ENCODE measurements around the gene SMIM45.
A peak's percentile ranks its signal among the peaks of the same experiment; 100 is the strongest.

SMIM45 gene

GRCh38 chr22:41946629-41947423 lies 5.1 kb upstream of the SMIM45 start, which contains the start of gene CENPM (continued):
- TF ChIP-seq, protein P1, sequence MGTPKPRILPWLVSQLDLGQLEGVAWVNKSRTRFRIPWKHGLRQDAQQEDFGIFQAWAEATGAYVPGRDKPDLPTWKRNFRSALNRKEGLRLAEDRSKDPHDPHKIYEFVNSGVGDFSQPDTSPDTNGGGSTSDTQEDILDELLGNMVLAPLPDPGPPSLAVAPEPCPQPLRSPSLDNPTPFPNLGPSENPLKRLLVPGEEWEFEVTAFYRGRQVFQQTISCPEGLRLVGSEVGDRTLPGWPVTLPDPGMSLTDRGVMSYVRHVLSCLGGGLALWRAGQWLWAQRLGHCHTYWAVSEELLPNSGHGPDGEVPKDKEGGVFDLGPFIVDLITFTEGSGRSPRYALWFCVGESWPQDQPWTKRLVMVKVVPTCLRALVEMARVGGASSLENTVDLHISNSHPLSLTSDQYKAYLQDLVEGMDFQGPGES (IDR thresholded peaks at IDR 0.05), result peak; percentile 89
- TF ChIP-seq MTA3 (IDR thresholded peaks at IDR 0.05; ENCODE audit: borderline replicate concordance, low read length), result no peak
- peak; percentile 66 for TF ChIP-seq KLF5 (IDR thresholded peaks at IDR 0.05; ENCODE audit: partially characterized antibody)
- no peak for TF ChIP-seq SMARCA5 (IDR thresholded peaks at IDR 0.05)
- peak; percentile 80; the same call in 1 of the 2 replicates for TF ChIP-seq ATF3 (IDR thresholded peaks at IDR 0.05; ENCODE audit: borderline replicate concordance, extremely low read depth, low read depth, low read length)
- TF ChIP-seq IKZF1 (conservative IDR thresholded peaks at IDR 0.05), result 0 out of 2 replicates have a peak, but pooled peaks have one; percentile 76
- TF ChIP-seq RUNX3 (IDR thresholded peaks at IDR 0.05; ENCODE audit: low read length), result peak; percentile 31; the same call in 1 of the 2 replicates
- TF ChIP-seq RBBP5 (conservative IDR thresholded peaks at IDR 0.05), result no peak
- TF ChIP-seq RB1 (IDR thresholded peaks at IDR 0.05; ENCODE audit: borderline replicate concordance), result peak; percentile 99
- no peak for TF ChIP-seq MEF2A (IDR thresholded peaks at IDR 0.05; ENCODE audit: insufficient read depth, low read depth, low read length)
- 0 out of 2 replicates have a peak, but pooled peaks have one; percentile 6 for TF ChIP-seq ATF7 (IDR thresholded peaks at IDR 0.05; ENCODE audit: low read depth)
- no peak for TF ChIP-seq ZNF217 (IDR thresholded peaks at IDR 0.05)
- TF ChIP-seq, protein P2, sequence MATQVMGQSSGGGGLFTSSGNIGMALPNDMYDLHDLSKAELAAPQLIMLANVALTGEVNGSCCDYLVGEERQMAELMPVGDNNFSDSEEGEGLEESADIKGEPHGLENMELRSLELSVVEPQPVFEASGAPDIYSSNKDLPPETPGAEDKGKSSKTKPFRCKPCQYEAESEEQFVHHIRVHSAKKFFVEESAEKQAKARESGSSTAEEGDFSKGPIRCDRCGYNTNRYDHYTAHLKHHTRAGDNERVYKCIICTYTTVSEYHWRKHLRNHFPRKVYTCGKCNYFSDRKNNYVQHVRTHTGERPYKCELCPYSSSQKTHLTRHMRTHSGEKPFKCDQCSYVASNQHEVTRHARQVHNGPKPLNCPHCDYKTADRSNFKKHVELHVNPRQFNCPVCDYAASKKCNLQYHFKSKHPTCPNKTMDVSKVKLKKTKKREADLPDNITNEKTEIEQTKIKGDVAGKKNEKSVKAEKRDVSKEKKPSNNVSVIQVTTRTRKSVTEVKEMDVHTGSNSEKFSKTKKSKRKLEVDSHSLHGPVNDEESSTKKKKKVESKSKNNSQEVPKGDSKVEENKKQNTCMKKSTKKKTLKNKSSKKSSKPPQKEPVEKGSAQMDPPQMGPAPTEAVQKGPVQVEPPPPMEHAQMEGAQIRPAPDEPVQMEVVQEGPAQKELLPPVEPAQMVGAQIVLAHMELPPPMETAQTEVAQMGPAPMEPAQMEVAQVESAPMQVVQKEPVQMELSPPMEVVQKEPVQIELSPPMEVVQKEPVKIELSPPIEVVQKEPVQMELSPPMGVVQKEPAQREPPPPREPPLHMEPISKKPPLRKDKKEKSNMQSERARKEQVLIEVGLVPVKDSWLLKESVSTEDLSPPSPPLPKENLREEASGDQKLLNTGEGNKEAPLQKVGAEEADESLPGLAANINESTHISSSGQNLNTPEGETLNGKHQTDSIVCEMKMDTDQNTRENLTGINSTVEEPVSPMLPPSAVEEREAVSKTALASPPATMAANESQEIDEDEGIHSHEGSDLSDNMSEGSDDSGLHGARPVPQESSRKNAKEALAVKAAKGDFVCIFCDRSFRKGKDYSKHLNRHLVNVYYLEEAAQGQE (IDR thresholded peaks at IDR 0.05; ENCODE audit: low read depth, low read length), result no peak
- TF ChIP-seq, protein P3, sequence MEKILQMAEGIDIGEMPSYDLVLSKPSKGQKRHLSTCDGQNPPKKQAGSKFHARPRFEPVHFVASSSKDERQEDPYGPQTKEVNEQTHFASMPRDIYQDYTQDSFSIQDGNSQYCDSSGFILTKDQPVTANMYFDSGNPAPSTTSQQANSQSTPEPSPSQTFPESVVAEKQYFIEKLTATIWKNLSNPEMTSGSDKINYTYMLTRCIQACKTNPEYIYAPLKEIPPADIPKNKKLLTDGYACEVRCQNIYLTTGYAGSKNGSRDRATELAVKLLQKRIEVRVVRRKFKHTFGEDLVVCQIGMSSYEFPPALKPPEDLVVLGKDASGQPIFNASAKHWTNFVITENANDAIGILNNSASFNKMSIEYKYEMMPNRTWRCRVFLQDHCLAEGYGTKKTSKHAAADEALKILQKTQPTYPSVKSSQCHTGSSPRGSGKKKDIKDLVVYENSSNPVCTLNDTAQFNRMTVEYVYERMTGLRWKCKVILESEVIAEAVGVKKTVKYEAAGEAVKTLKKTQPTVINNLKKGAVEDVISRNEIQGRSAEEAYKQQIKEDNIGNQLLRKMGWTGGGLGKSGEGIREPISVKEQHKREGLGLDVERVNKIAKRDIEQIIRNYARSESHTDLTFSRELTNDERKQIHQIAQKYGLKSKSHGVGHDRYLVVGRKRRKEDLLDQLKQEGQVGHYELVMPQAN (conservative IDR thresholded peaks at IDR 0.05), result peak; percentile 100
- no peak for TF ChIP-seq ZSCAN29 (IDR thresholded peaks at IDR 0.05)
- TF ChIP-seq MYC (IDR thresholded peaks at IDR 0.05; ENCODE audit: insufficient read depth, insufficient read length, insufficient replicate concordance, low read length, severe bottlenecking), result peak; percentile 36
- TF ChIP-seq NRF1 (conservative IDR thresholded peaks at IDR 0.05; ENCODE audit: low read depth, low read length), result no peak
- TF ChIP-seq TCF12 (IDR thresholded peaks at IDR 0.05; ENCODE audit: low read depth, low read length), result no peak
- no peak; the same call in 1 of the 2 replicates for TF ChIP-seq SPI1 (IDR thresholded peaks at IDR 0.05; ENCODE audit: borderline replicate concordance, insufficient read depth, low read depth, low read length)
- TF ChIP-seq BCLAF1 (IDR thresholded peaks at IDR 0.05), result no peak
